Left ventricle myocardium inferior (tissue), 1 donor: Measurements from ENCODE around the gene MDM4. TPM values are rescaled to one million over a fixed set of nuclear protein-coding genes. Genes with fewer than 3 reads are reported as not detected.
"Not testable (repeated sequence)": the region's sequence is repeated elsewhere in the genome, so short reads cannot be mapped to it uniquely, and the experiment has no call there.

ENCODE experiments used
- DNase-seq: peaks from one replicate; pipeline ENCODE4 v3.0.0-alpha.2; 2020
- H3K27ac ChIP-seq: fragments of 200-600 bp; replicated peaks from 2 replicates; pipeline ENCODE4 v1.8.0; 2021
- H3K27me3 ChIP-seq: fragments of 200-600 bp; 2 replicates; pipeline ENCODE4 v1.8.0; 2021; ENCODE audit warnings: low read depth
- H3K36me3 ChIP-seq: fragments of 200-600 bp; 2 replicates; pipeline ENCODE4 v1.8.0; 2021
- H3K4me1 ChIP-seq: fragments of 200-600 bp; 2 replicates; pipeline ENCODE4 v1.8.0; 2021
- H3K4me3 ChIP-seq: fragments of 200-600 bp; 2 replicates; pipeline ENCODE4 v1.8.0; 2021; ENCODE audit warnings: mild to moderate bottlenecking, moderate library complexity
- H3K9me3 ChIP-seq: fragments of 200-600 bp; replicated peaks from 2 replicates; pipeline ENCODE4 v1.8.0; 2021
- CTCF ChIP-seq: fragments of 200-600 bp; IDR thresholded peaks from 2 replicates; pipeline ENCODE4 v1.8.0; 2021; ENCODE audit warnings: antibody characterized with exemption, mild to moderate bottlenecking, borderline replicate concordance
- intact Hi-C: fragments of 100-400 bp; cut with micrococcal nuclease; formaldehyde crosslinking; loops from one replicate; pipeline ENCODE4 v1.11.0; 2022
- total RNA-seq: library from RNA; stranded (reverse); fragmentation: NEBNext Ultra II Directional; extraction: Animal tissue kit (Norgen Biotek cat#: 25700); gene quantifications from one replicate; pipeline ENCODE4 v1.2.1, GENCODE V29; 2021
- donor health status: DM: no; HTN: yes; CAD: no; lungs with severe emphysema.

MDM4 gene
- total RNA-seq, 1 donor from 2014 or later, result 29.3 TPM

- H3K27ac ChIP-seq, result no peak overlapping the region
- H3K9me3 ChIP-seq, result no peaks in the 10 kb centered on the region
- H3K4me1 ChIP-seq, result peaks cover 43% of the 10 kb centered on the region
- H3K36me3 ChIP-seq, result peaks cover 5% of the 10 kb centered on the region
- intact Hi-C loops, result no loop called here
- DNase-seq, result no peak
- no peaks in the 10 kb centered on the region for H3K27me3 ChIP-seq
- no peak overlapping the region for H3K4me3 ChIP-seq
- TF ChIP-seq CTCF, result no peak
Measured at GRCh38 chr1:204514828-204515227, 1.4 kb upstream of the MDM4 start.

GRCh38 chr1:204517382-204517781, 1.2 kb downstream of the MDM4 start:
- DNase-seq, intact Hi-C loops: not testable (repeated sequence)
- H3K4me1 ChIP-seq, result peaks cover 65% of the 10 kb centered on the region

GRCh38 chr1:204520834-204521709, 4.9 kb downstream of the MDM4 start:
- H3K27me3 ChIP-seq, result no peaks in the 10 kb centered on the region
- DNase-seq, result no peak
- no peak overlapping the region for H3K4me3 ChIP-seq
- H3K9me3 ChIP-seq, result peaks cover 5% of the 10 kb centered on the region
- intact Hi-C loops, result no loop called here
- H3K27ac ChIP-seq, result peak overlapping the region; percentile 70
- peaks cover 59% of the 10 kb centered on the region for H3K4me1 ChIP-seq
- TF ChIP-seq CTCF, result no peak
- H3K36me3 ChIP-seq, result peaks cover 18% of the 10 kb centered on the region

More at GRCh38 chr1:204517382-204517781, 1.2 kb downstream of the MDM4 start:
- H3K9me3 ChIP-seq, H3K36me3 ChIP-seq, H3K27me3 ChIP-seq: not testable (repeated sequence)
- peak overlapping the region; percentile 92 for H3K4me3 ChIP-seq
- peak overlapping the region; percentile 93 for H3K27ac ChIP-seq

GRCh38 chr1:204521941-204522521, 5.8 kb downstream of the MDM4 start:
- H3K27me3 ChIP-seq, DNase-seq, H3K4me3 ChIP-seq, H3K9me3 ChIP-seq, intact Hi-C loops: not testable (repeated sequence)
- Histone ChIP-seq H3K36me3 (peaks cover 28% of the 10 kb centered on the region), H3K4me1 (peaks cover 50% of the 10 kb centered on the region), H3K27ac (peak overlapping the region; percentile 70)

GRCh38 chr1:204523605-204524215, 7.5 kb downstream of the MDM4 start:
- DNase-seq, result no peak
- Histone ChIP-seq H3K27ac (no peak overlapping the region), H3K4me3 (no peak overlapping the region), H3K36me3 (peaks cover 39% of the 10 kb centered on the region), H3K4me1 (peaks cover 33% of the 10 kb centered on the region), H3K27me3 (no peaks in the 10 kb centered on the region), H3K9me3 (peaks cover 5% of the 10 kb centered on the region)
- intact Hi-C loops, result no loop called here
- TF ChIP-seq CTCF, result no peak

- DNase-seq, result no peak
- Histone ChIP-seq H3K4me3 (no peak overlapping the region), H3K9me3 (peaks cover 5% of the 10 kb centered on the region), H3K4me1 (peaks cover 21% of the 10 kb centered on the region), H3K36me3 (peaks cover 52% of the 10 kb centered on the region), H3K27me3 (no peaks in the 10 kb centered on the region), H3K27ac (no peak overlapping the region)
- intact Hi-C loops, result no loop called here
- no peak for TF ChIP-seq CTCF
Measured at GRCh38 chr1:204524986-204525385, 8.8 kb downstream of the MDM4 start.
